ENCODE results near the gene PTPRE.

PTPRE gene

GRCh38 chr10:127906548-127907377 lies at the start of gene PTPRE:
PTPRE (plus strand) TSS chr10:127907103; CDS start chr10:128040882, 133,779 bp downstream.
- DNase-seq: peak; percentile 83

GRCh38 chr10:127860592-127860991 lies 46.3 kb upstream of the PTPRE start:
- DNase-seq: no peak

- DNase-seq: no peak
Observed at GRCh38 chr10:127863231-127863825, 43.6 kb upstream of the PTPRE start.

- no peak for DNase-seq
Observed at GRCh38 chr10:127866276-127867013, 40.5 kb upstream of the PTPRE start.

GRCh38 chr10:127867805-127868204 lies 39.1 kb upstream of the PTPRE start:
- no peak for DNase-seq

GRCh38 chr10:127869329-127869728 lies 37.6 kb upstream of the PTPRE start:
- DNase-seq: no peak

- DNase-seq: no peak
Observed at GRCh38 chr10:127871631-127872010, 35.3 kb upstream of the PTPRE start.

GRCh38 chr10:127872011-127872761 lies 34.7 kb upstream of the PTPRE start:
- no peak for DNase-seq

GRCh38 chr10:127872871-127873600 lies 33.9 kb upstream of the PTPRE start:
- no peak for DNase-seq

GRCh38 chr10:127873901-127874470 lies 32.9 kb upstream of the PTPRE start:
- DNase-seq: no peak

- DNase-seq: no peak
Observed at GRCh38 chr10:127874671-127875448, 32.0 kb upstream of the PTPRE start.

- no peak for DNase-seq
Observed at GRCh38 chr10:127875449-127875765, 31.5 kb upstream of the PTPRE start.

- no peak for DNase-seq
Observed at GRCh38 chr10:127875916-127876315, 31.0 kb upstream of the PTPRE start.

GRCh38 chr10:127877116-127877515 lies 29.8 kb upstream of the PTPRE start:
- no peak for DNase-seq

- no peak for DNase-seq
Observed at GRCh38 chr10:127877699-127878098, 29.2 kb upstream of the PTPRE start.

- no peak for DNase-seq
Observed at GRCh38 chr10:127878475-127879055, 28.3 kb upstream of the PTPRE start.

GRCh38 chr10:127880557-127880956 lies 26.3 kb upstream of the PTPRE start:
- DNase-seq: no peak

GRCh38 chr10:127881262-127881661 lies 25.6 kb upstream of the PTPRE start:
- no peak for DNase-seq

- no peak for DNase-seq
Observed at GRCh38 chr10:127882391-127882790, 24.5 kb upstream of the PTPRE start.

- no peak for DNase-seq
Observed at GRCh38 chr10:127882801-127883459, 24.0 kb upstream of the PTPRE start.

All from stimulated activated CD4-positive, alpha-beta T cell treated with anti-CD3 and anti-CD28 coated beads, Interleukin-4, amount 100 ng/mL, for 1 hour (primary cell).